ENCODE measurements around the gene BCAS3.

Gene BCAS3

DNA sequence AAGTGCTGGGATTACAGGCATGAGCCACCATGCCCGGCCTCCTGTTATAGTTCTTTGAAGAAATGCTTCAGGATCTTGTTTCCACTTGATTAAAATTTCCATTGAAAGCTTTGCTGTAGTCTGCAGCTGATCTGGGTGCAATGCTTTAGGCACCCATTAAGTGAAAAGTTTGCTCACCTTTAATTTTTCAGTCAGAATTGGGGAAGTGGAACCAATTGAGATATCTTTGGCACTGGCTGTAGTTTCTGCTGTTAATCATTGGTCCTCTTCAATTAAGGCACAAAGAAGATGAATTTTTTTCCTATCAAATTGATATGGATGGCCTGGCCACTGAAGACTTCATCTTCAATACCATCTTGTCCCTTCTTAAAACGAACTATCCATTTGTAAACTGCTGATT is 385.9 kb downstream of the BCAS3 start:
- no peak for ATAC-seq (replicated peaks; ENCODE audit: extremely low read depth, poor library complexity, severe bottlenecking)
- Mint-ChIP-seq H3K4me3 (no peak overlapping the region), H3K36me3 (ENCODE audit: insufficient read depth) (peaks cover 2% of the 10 kb centered on the region), H3K27me3 (no peaks in the 10 kb centered on the region), H3K4me1 (no peaks in the 10 kb centered on the region), H3K27ac (ENCODE audit: low read depth) (no peak overlapping the region), H3K9me3 (no peaks in the 10 kb centered on the region)
- DNase-seq (ENCODE audit: low spot score in 2 of 2) = no peak

DNA sequence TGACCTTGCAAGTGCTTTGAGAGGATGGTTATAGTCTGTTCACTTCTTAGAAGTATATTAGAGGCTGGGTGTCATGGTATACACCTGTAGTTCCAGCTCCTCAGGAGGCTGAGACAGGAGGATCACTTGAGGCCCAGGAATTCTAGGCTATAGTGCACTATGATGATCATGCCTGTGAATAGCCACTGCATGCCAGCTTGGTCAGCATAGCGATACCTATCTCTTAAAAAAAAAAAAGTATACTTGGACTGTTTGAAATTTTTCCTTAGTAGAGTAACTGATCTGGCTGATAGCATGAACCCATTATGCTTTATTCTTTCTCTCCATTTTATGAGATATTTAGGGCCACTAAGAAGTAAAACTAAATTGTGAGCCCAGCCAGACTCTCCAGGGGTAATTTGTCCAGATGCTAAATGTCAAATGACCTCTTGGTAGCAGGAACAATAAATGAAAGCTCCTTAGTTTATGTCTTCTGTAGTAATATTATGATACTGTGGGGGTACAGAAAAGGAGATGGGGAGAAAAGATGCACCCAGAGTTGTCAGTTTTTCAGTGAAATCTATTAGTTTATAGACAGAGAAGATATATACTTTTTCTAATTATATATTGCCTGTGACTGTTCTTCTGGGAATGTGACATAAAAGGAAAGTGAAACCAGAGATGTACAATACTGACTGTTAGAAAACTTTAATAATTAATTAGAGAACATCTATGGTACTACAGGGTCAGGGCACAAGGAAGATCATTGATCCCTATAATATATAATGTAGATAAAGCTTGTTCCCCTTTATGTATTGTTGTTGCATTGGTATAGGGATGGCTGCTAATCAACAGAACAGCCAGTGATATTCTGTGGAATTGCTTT is 386.7 kb downstream of the BCAS3 start:
- DNase-seq (ENCODE audit: low spot score in 2 of 2) (no peak), ATAC-seq (replicated peaks; ENCODE audit: extremely low read depth, poor library complexity, severe bottlenecking) (no peak)
- no peaks in the 10 kb centered on the region for H3K9me3 Mint-ChIP-seq
- H3K27me3 Mint-ChIP-seq = no peaks in the 10 kb centered on the region
- peaks cover 2% of the 10 kb centered on the region for H3K36me3 Mint-ChIP-seq (ENCODE audit: insufficient read depth)
- no peak overlapping the region for H3K27ac Mint-ChIP-seq (ENCODE audit: low read depth)
- no peak overlapping the region for H3K4me3 Mint-ChIP-seq
- no peaks in the 10 kb centered on the region for H3K4me1 Mint-ChIP-seq

- no peak overlapping the region for H3K4me3 Mint-ChIP-seq
- no peaks in the 10 kb centered on the region for H3K9me3 Mint-ChIP-seq
- no peak overlapping the region for H3K27ac Mint-ChIP-seq (ENCODE audit: low read depth)
- no peak for ATAC-seq (replicated peaks; ENCODE audit: extremely low read depth, poor library complexity, severe bottlenecking)
- no peak for DNase-seq (ENCODE audit: low spot score in 2 of 2)
- peaks cover 2% of the 10 kb centered on the region for H3K36me3 Mint-ChIP-seq (ENCODE audit: insufficient read depth)
- H3K4me1 Mint-ChIP-seq = no peaks in the 10 kb centered on the region
- no peaks in the 10 kb centered on the region for H3K27me3 Mint-ChIP-seq
Observed at GRCh38 chr17:61065263-61065773, 387.7 kb downstream of the BCAS3 start.

GRCh38 chr17:61066062-61066461 is 388.4 kb downstream of the BCAS3 start:
- no peak overlapping the region for H3K27ac Mint-ChIP-seq (ENCODE audit: low read depth)
- no peak overlapping the region for H3K4me3 Mint-ChIP-seq
- H3K9me3 Mint-ChIP-seq = no peaks in the 10 kb centered on the region
- peaks cover 2% of the 10 kb centered on the region for H3K36me3 Mint-ChIP-seq (ENCODE audit: insufficient read depth)
- H3K27me3 Mint-ChIP-seq = no peaks in the 10 kb centered on the region
- DNase-seq (ENCODE audit: low spot score in 2 of 2) (no peak), ATAC-seq (replicated peaks; ENCODE audit: extremely low read depth, poor library complexity, severe bottlenecking) (no peak)
- no peaks in the 10 kb centered on the region for H3K4me1 Mint-ChIP-seq

DNA sequence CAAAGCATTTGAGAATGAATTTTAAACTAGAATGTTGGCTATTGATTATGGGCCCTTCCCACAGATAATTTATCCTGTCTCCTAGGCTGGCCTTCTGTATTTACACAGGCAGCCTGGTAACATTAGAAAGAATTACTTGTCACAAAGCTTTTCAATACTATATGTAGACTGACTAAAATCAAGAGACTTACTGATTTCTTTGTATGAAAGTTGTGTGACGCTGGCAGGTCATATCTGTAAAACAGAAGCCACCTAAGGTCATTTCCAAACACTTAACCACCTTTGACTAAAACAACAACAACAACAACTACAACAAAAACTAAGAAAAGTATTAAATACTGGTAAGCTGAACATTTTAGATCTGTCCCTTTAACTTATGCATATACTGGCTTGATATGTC is 393.0 kb downstream of the BCAS3 start:
- Mint-ChIP-seq H3K27me3 (no peaks in the 10 kb centered on the region), H3K4me1 (no peaks in the 10 kb centered on the region), H3K9me3 (no peaks in the 10 kb centered on the region), H3K27ac (ENCODE audit: low read depth) (no peak overlapping the region), H3K4me3 (no peak overlapping the region), H3K36me3 (ENCODE audit: insufficient read depth) (peaks cover 2% of the 10 kb centered on the region)
- DNase-seq (ENCODE audit: low spot score in 2 of 2) (no peak), ATAC-seq (replicated peaks; ENCODE audit: extremely low read depth, poor library complexity, severe bottlenecking) (no peak)

DNA sequence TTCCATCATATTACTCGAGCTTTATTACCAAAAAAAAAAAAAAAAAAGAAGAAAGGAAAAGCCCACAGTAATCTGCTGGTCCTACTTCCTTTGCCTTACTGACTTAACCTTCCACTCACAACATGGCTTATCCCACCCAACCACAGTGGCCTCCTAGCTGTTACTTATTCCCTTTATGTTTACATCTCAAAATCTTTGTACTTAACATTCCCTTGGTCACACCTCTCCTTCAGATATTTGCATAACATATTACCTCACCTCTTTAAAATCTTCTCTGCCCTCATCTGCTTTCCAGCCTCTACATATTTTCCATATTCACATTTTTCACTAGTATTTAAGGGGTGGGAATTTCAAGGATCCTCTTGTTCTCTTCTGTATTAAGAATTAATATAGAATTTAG is 395.0 kb downstream of the BCAS3 start:
- DNase-seq (ENCODE audit: low spot score in 2 of 2) = no peak
- no peaks in the 10 kb centered on the region for H3K9me3 Mint-ChIP-seq
- peaks cover 2% of the 10 kb centered on the region for H3K36me3 Mint-ChIP-seq (ENCODE audit: insufficient read depth)
- no peak overlapping the region for H3K4me3 Mint-ChIP-seq
- no peak for ATAC-seq (replicated peaks; ENCODE audit: extremely low read depth, poor library complexity, severe bottlenecking)
- no peaks in the 10 kb centered on the region for H3K4me1 Mint-ChIP-seq
- no peaks in the 10 kb centered on the region for H3K27me3 Mint-ChIP-seq
- no peak overlapping the region for H3K27ac Mint-ChIP-seq (ENCODE audit: low read depth)

GRCh38 chr17:61073131-61073530 is 395.5 kb downstream of the BCAS3 start:
- H3K4me3 Mint-ChIP-seq = no peak overlapping the region
- no peaks in the 10 kb centered on the region for H3K27me3 Mint-ChIP-seq
- no peaks in the 10 kb centered on the region for H3K4me1 Mint-ChIP-seq
- H3K9me3 Mint-ChIP-seq = no peaks in the 10 kb centered on the region
- peaks cover 2% of the 10 kb centered on the region for H3K36me3 Mint-ChIP-seq (ENCODE audit: insufficient read depth)
- DNase-seq (ENCODE audit: low spot score in 2 of 2) = no peak
- no peak overlapping the region for H3K27ac Mint-ChIP-seq (ENCODE audit: low read depth)
- no peak for ATAC-seq (replicated peaks; ENCODE audit: extremely low read depth, poor library complexity, severe bottlenecking)

GRCh38 chr17:61073799-61074513 is 396.3 kb downstream of the BCAS3 start:
- Mint-ChIP-seq H3K27me3 (no peaks in the 10 kb centered on the region), H3K4me3 (no peak overlapping the region), H3K36me3 (ENCODE audit: insufficient read depth) (peaks cover 4% of the 10 kb centered on the region), H3K27ac (ENCODE audit: low read depth) (no peak overlapping the region), H3K4me1 (no peaks in the 10 kb centered on the region), H3K9me3 (no peaks in the 10 kb centered on the region)
- DNase-seq (ENCODE audit: low spot score in 2 of 2) (no peak), ATAC-seq (replicated peaks; ENCODE audit: extremely low read depth, poor library complexity, severe bottlenecking) (no peak)

GRCh38 chr17:61075988-61076387 is 398.3 kb downstream of the BCAS3 start:
- no peak for ATAC-seq (replicated peaks; ENCODE audit: extremely low read depth, poor library complexity, severe bottlenecking)
- no peak for DNase-seq (ENCODE audit: low spot score in 2 of 2)
- Mint-ChIP-seq H3K4me3 (no peak overlapping the region), H3K9me3 (no peaks in the 10 kb centered on the region), H3K36me3 (ENCODE audit: insufficient read depth) (peaks cover 4% of the 10 kb centered on the region), H3K4me1 (no peaks in the 10 kb centered on the region), H3K27ac (ENCODE audit: low read depth) (no peak overlapping the region), H3K27me3 (no peaks in the 10 kb centered on the region)

GRCh38 chr17:61076621-61077031 is 399.0 kb downstream of the BCAS3 start:
- H3K4me3 Mint-ChIP-seq = no peak overlapping the region
- no peak overlapping the region for H3K27ac Mint-ChIP-seq (ENCODE audit: low read depth)
- H3K9me3 Mint-ChIP-seq = no peaks in the 10 kb centered on the region
- H3K36me3 Mint-ChIP-seq (ENCODE audit: insufficient read depth) = peaks cover 4% of the 10 kb centered on the region
- no peaks in the 10 kb centered on the region for H3K27me3 Mint-ChIP-seq
- H3K4me1 Mint-ChIP-seq = no peaks in the 10 kb centered on the region
- no peak for ATAC-seq (replicated peaks; ENCODE audit: extremely low read depth, poor library complexity, severe bottlenecking)
- DNase-seq (ENCODE audit: low spot score in 2 of 2) = no peak

GRCh38 chr17:61081959-61082358 is 404.3 kb downstream of the BCAS3 start:
- Mint-ChIP-seq H3K27ac (ENCODE audit: low read depth) (no peak overlapping the region), H3K9me3 (no peaks in the 10 kb centered on the region), H3K36me3 (ENCODE audit: insufficient read depth) (peaks cover 4% of the 10 kb centered on the region), H3K4me3 (no peak overlapping the region), H3K27me3 (no peaks in the 10 kb centered on the region), H3K4me1 (no peaks in the 10 kb centered on the region)
- ATAC-seq (replicated peaks; ENCODE audit: extremely low read depth, poor library complexity, severe bottlenecking) (no peak), DNase-seq (ENCODE audit: low spot score in 2 of 2) (no peak)

DNA sequence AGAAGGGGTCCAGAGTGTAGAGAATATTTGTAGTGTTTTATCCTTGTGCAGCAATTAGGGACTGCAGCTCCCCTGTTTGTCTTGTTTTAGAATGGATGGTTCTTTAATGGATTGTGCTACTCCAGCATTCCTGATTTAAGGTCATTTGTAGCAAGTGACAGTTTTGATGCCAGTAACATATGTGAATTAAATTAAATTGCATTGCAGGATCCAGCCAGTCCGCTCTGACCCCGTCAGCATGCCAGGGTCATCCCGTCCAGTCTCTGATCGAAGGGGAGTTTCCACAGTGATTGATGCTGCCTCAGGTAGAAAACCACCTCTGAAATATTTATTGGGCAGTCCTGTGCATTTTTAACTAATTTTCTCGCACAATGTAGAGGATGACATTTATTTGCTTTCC is 406.6 kb downstream of the BCAS3 start:
- H3K9me3 Mint-ChIP-seq = no peaks in the 10 kb centered on the region
- H3K4me3 Mint-ChIP-seq = no peak overlapping the region
- H3K36me3 Mint-ChIP-seq (ENCODE audit: insufficient read depth) = peaks cover 2% of the 10 kb centered on the region
- no peak overlapping the region for H3K27ac Mint-ChIP-seq (ENCODE audit: low read depth)
- DNase-seq (ENCODE audit: low spot score in 2 of 2) = no peak
- H3K4me1 Mint-ChIP-seq = no peaks in the 10 kb centered on the region
- H3K27me3 Mint-ChIP-seq = no peaks in the 10 kb centered on the region
- ATAC-seq (replicated peaks; ENCODE audit: extremely low read depth, poor library complexity, severe bottlenecking) = no peak

GRCh38 chr17:61087024-61087423 is 409.4 kb downstream of the BCAS3 start:
- DNase-seq (ENCODE audit: low spot score in 2 of 2) = no peak
- no peaks in the 10 kb centered on the region for H3K36me3 Mint-ChIP-seq (ENCODE audit: insufficient read depth)
- no peak for ATAC-seq (replicated peaks; ENCODE audit: extremely low read depth, poor library complexity, severe bottlenecking)
- H3K27me3 Mint-ChIP-seq = no peaks in the 10 kb centered on the region
- H3K4me3 Mint-ChIP-seq = no peak overlapping the region
- H3K9me3 Mint-ChIP-seq = peaks cover 5% of the 10 kb centered on the region
- no peaks in the 10 kb centered on the region for H3K4me1 Mint-ChIP-seq
- no peak overlapping the region for H3K27ac Mint-ChIP-seq (ENCODE audit: low read depth)

Measured in central memory CD8-positive, alpha-beta T cell (primary cell).